Left ventricle myocardium inferior (tissue), 1 donor: ENCODE measurements around the gene STAP2. TPM values are rescaled to one million over a fixed set of nuclear protein-coding genes. Genes with fewer than 3 reads are reported as not detected.

Experiments used
- DNase-seq: peaks from one replicate; pipeline ENCODE4 v3.0.0-alpha.2; 2020
- H3K27ac ChIP-seq: fragments of 200-600 bp; replicated peaks from 2 replicates; pipeline ENCODE4 v1.8.0; 2021
- H3K27me3 ChIP-seq: fragments of 200-600 bp; 2 replicates; pipeline ENCODE4 v1.8.0; 2021; ENCODE audit warnings: low read depth
- H3K36me3 ChIP-seq: fragments of 200-600 bp; 2 replicates; pipeline ENCODE4 v1.8.0; 2021
- H3K4me1 ChIP-seq: fragments of 200-600 bp; 2 replicates; pipeline ENCODE4 v1.8.0; 2021
- H3K4me3 ChIP-seq: fragments of 200-600 bp; 2 replicates; pipeline ENCODE4 v1.8.0; 2021; ENCODE audit warnings: mild to moderate bottlenecking, moderate library complexity
- H3K9me3 ChIP-seq: fragments of 200-600 bp; replicated peaks from 2 replicates; pipeline ENCODE4 v1.8.0; 2021
- CTCF ChIP-seq: fragments of 200-600 bp; IDR thresholded peaks from 2 replicates; pipeline ENCODE4 v1.8.0; 2021; ENCODE audit warnings: antibody characterized with exemption, mild to moderate bottlenecking, borderline replicate concordance
- intact Hi-C: fragments of 100-400 bp; cut with micrococcal nuclease; formaldehyde crosslinking; loops from one replicate; pipeline ENCODE4 v1.11.0; 2022
- total RNA-seq: library from RNA; stranded (reverse); fragmentation: NEBNext Ultra II Directional; extraction: Animal tissue kit (Norgen Biotek cat#: 25700); gene quantifications from one replicate; pipeline ENCODE4 v1.2.1, GENCODE V29; 2021
- donor health status: DM: no; HTN: yes; CAD: no; lungs with severe emphysema.

STAP2 gene
- total RNA-seq, 1 donor from 2014 or later = 2.6 TPM

- H3K36me3 ChIP-seq = peaks cover 25% of the 10 kb centered on the region
- no peaks in the 10 kb centered on the region for H3K9me3 ChIP-seq
- H3K4me3 ChIP-seq = peak overlapping the region; percentile 50
- no peak for TF ChIP-seq CTCF
- peaks cover 78% of the 10 kb centered on the region for H3K4me1 ChIP-seq
- no peaks in the 10 kb centered on the region for H3K27me3 ChIP-seq
- intact Hi-C loops = no loop called here
- DNase-seq = peak; percentile 46
- H3K27ac ChIP-seq = peak overlapping the region; percentile 85
Observed at GRCh38 chr19:4369109-4369887, 30.7 kb upstream of the STAP2 start.

GRCh38 chr19:4368128-4368820 is 29.6 kb upstream of the STAP2 start:
- peaks cover 35% of the 10 kb centered on the region for H3K36me3 ChIP-seq
- H3K4me3 ChIP-seq = peak overlapping the region; percentile 1
- H3K27ac ChIP-seq = peak overlapping the region; percentile 85
- intact Hi-C loops = no loop called here
- no peaks in the 10 kb centered on the region for H3K27me3 ChIP-seq
- H3K9me3 ChIP-seq = no peaks in the 10 kb centered on the region
- no peak for TF ChIP-seq CTCF
- H3K4me1 ChIP-seq = peaks cover 68% of the 10 kb centered on the region
- no peak for DNase-seq

- TF ChIP-seq CTCF = no peak
- peaks cover 63% of the 10 kb centered on the region for H3K4me1 ChIP-seq
- H3K4me3 ChIP-seq = peak overlapping the region; percentile 1
- H3K9me3 ChIP-seq = no peaks in the 10 kb centered on the region
- DNase-seq = no peak
- intact Hi-C loops = no loop called here
- peak overlapping the region; percentile 85 for H3K27ac ChIP-seq
- peaks cover 40% of the 10 kb centered on the region for H3K36me3 ChIP-seq
- H3K27me3 ChIP-seq = no peaks in the 10 kb centered on the region
Observed at GRCh38 chr19:4367781-4368127, 29.1 kb upstream of the STAP2 start.

GRCh38 chr19:4367336-4367723 is 28.7 kb upstream of the STAP2 start:
- Histone ChIP-seq H3K36me3 (peaks cover 44% of the 10 kb centered on the region), H3K4me1 (peaks cover 58% of the 10 kb centered on the region), H3K4me3 (no peak overlapping the region), H3K27ac (no peak overlapping the region), H3K9me3 (no peaks in the 10 kb centered on the region), H3K27me3 (no peaks in the 10 kb centered on the region)
- intact Hi-C loops = no loop called here
- no peak for TF ChIP-seq CTCF
- DNase-seq = no peak

- Histone ChIP-seq H3K4me1 (peaks cover 53% of the 10 kb centered on the region), H3K4me3 (no peak overlapping the region), H3K27ac (no peak overlapping the region), H3K9me3 (no peaks in the 10 kb centered on the region), H3K36me3 (peaks cover 50% of the 10 kb centered on the region), H3K27me3 (no peaks in the 10 kb centered on the region)
- TF ChIP-seq CTCF = no peak
- intact Hi-C loops = no loop called here
- DNase-seq = no peak
Observed at GRCh38 chr19:4366666-4367335, 28.2 kb upstream of the STAP2 start.
